Endothelial cell of umbilical vein (primary cell): ENCODE results near the gene TSPYL1. TPM values are rescaled to one million over a fixed set of nuclear protein-coding genes. Genes with fewer than 3 reads are reported as not detected.
A peak's percentile ranks its signal among the peaks of the same experiment; 100 is the strongest.

Experiments used
- BruUV-seq: library from RNA; stranded (reverse); fragments of 400-500 nt; replicated peaks from 2 replicates; lab custom pipeline; 2021; lab: Mats Ljungman, UMichigan
- CTCF ChIA-PET: fragments of 300-600, 350-600 bp; sonication (Branson Sonifier 250); formaldehyde crosslinking; loops from one replicate; lab custom pipeline; 2021; ENCODE audit warnings: antibody characterized with exemption, inconsistent platforms; lab: Charles Lee
- POLR2A ChIA-PET: fragments of 300-600, 350-600 bp; sonication (Branson Sonifier 250); formaldehyde crosslinking; loops from one replicate; lab custom pipeline; 2021; ENCODE audit warnings: antibody characterized with exemption, inconsistent platforms; lab: Charles Lee
- DNase-seq: peaks from one replicate; pipeline ENCODE4 v3.0.0-alpha.2; 2011; ENCODE audit warnings: low read depth, low spot score
- FAIRE-seq: peaks from 2 replicates; lab custom pipeline; 2011; peaks lifted over from hg19 to GRCh38; lab: Jason Lieb, UNC
- H2AFZ ChIP-seq: 2 replicates; pipeline ENCODE4 v1.6.0; 2012; ENCODE audit warnings: low read depth, low read length, control low read depth, inconsistent platforms
- H3K27ac ChIP-seq: 2 replicates; pipeline ENCODE4 v1.5.1; 2011; ENCODE audit warnings: low read depth, mild to moderate bottlenecking, control low read depth, low read length, moderate library complexity; ENCODE audit not compliant: insufficient read depth
- H3K27me3 ChIP-seq, 2 experiments: 2 replicates each; pipeline versions ENCODE4 v1.6.0 to v1.6.1; 2011; ENCODE audit warnings: low read length in 2 of 2, mixed read lengths in 1 of 2; ENCODE audit not compliant: control insufficient read depth in 2 of 2, insufficient read depth in 2 of 2
- H3K36me3 ChIP-seq, 2 experiments: 2 replicates in 1 of 2; 3 replicates in 1 of 2; pipeline ENCODE4 v1.5.1; 2011; ENCODE audit warnings: low read length in 2 of 2, mild to moderate bottlenecking in 1 of 2, moderate library complexity in 1 of 2; ENCODE audit not compliant: control insufficient read depth in 2 of 2, insufficient read depth in 2 of 2; ENCODE audit errors: extremely low read depth in 1 of 2
- H3K4me1 ChIP-seq: 3 replicates; pipeline ENCODE4 v1.5.1; 2011; ENCODE audit warnings: mild to moderate bottlenecking, low read length; ENCODE audit not compliant: control insufficient read depth, insufficient read depth; ENCODE audit errors: extremely low read depth
- H3K4me2 ChIP-seq: 2 replicates; pipeline ENCODE4 v1.6.1; 2011; ENCODE audit warnings: low read length, control low read depth, mixed read lengths; ENCODE audit not compliant: insufficient read depth
- H3K4me3 ChIP-seq, 3 experiments: fragments of 200-600 bp in 1 of 3; sonication (generic), shearing (Covaris generic) in 1 of 3; replicated peaks in 1 of 3; 2 replicates each; pipeline ENCODE4 v1.5.1; 2011 to 2016; ENCODE audit warnings: control low read depth in 3 of 3, low read length in 3 of 3, mild to moderate bottlenecking in 2 of 3, inconsistent platforms in 1 of 3, low read depth in 1 of 3, moderate library complexity in 1 of 3; ENCODE audit not compliant: insufficient read depth in 1 of 3
- H3K79me2 ChIP-seq: 2 replicates; pipeline ENCODE4 v1.6.0; 2012; ENCODE audit warnings: low read length, inconsistent platforms; ENCODE audit not compliant: control insufficient read depth, insufficient read depth
- H3K9ac ChIP-seq: replicated peaks from 2 replicates; pipeline ENCODE3; 2011; ENCODE audit warnings: low read length, control low read depth; ENCODE audit not compliant: insufficient read depth; ENCODE audit errors: extremely low read depth
- H3K9me1 ChIP-seq: replicated peaks from 3 replicates; pipeline ENCODE4 v1.6.0; 2011; ENCODE audit warnings: mild to moderate bottlenecking, low read length; ENCODE audit not compliant: control insufficient read depth, insufficient read depth; ENCODE audit errors: extremely low read depth
- H3K9me3 ChIP-seq: replicated peaks from 2 replicates; pipeline ENCODE4 v1.5.1; 2012; ENCODE audit warnings: low read length, inconsistent platforms; ENCODE audit not compliant: control insufficient read depth, insufficient read depth
- H4K20me1 ChIP-seq: replicated peaks from 2 replicates; pipeline ENCODE3; 2011; ENCODE audit warnings: mild to moderate bottlenecking, low read length; ENCODE audit not compliant: control insufficient read depth, insufficient read depth; ENCODE audit errors: extremely low read depth
- EZH2 ChIP-seq: IDR thresholded peaks from 2 replicates; pipeline ENCODE4 v1.6.1; 2012; ENCODE audit warnings: borderline replicate concordance, low read depth, mild to moderate bottlenecking, moderate library complexity, low read length, inconsistent platforms; ENCODE audit not compliant: severe bottlenecking
- FOS ChIP-seq: IDR thresholded peaks from 2 replicates; pipeline ENCODE4 v1.6.1; 2011; ENCODE audit warnings: mild to moderate bottlenecking, low read length, moderate library complexity, borderline replicate concordance; ENCODE audit not compliant: insufficient read depth
- GATA2 ChIP-seq: IDR thresholded peaks from 2 replicates; pipeline ENCODE4 v1.7.0; 2011; ENCODE audit warnings: low read depth, mild to moderate bottlenecking, moderate library complexity, mixed read lengths, low read length; ENCODE audit not compliant: insufficient read length, insufficient read depth
- JUN ChIP-seq: IDR thresholded peaks from 2 replicates; pipeline ENCODE4 v1.6.1; 2011; ENCODE audit warnings: borderline replicate concordance, low read depth; ENCODE audit not compliant: insufficient read length, insufficient read depth
- MYC ChIP-seq: IDR thresholded peaks from one replicate; pipeline ENCODE4 v1.6.1; 2011; ENCODE audit warnings: mild to moderate bottlenecking, low read depth, low read length
- POLR2A ChIP-seq: IDR thresholded peaks from 2 replicates; pipeline ENCODE4 v1.6.1; 2012; ENCODE audit warnings: low read depth, mild to moderate bottlenecking, control low read depth, low read length
- POLR2AphosphoS5 ChIP-seq: IDR thresholded peaks from 2 replicates; pipeline ENCODE4 v1.6.1; 2012; ENCODE audit warnings: low read depth, mild to moderate bottlenecking, control low read depth, low read length, moderate library complexity; ENCODE audit not compliant: insufficient read depth
- dilution Hi-C: fragments of 300-500 bp; cut with MboI; formaldehyde crosslinking; loops from one replicate; pipeline ENCODE4 v1.15.0; 2019; ENCODE audit warnings: low sequenced_read_pairs; ENCODE audit not compliant: extremely low pct_ligation_motif_present
- intact Hi-C: fragments of 100-400 bp; cut with micrococcal nuclease; formaldehyde crosslinking; loops from one replicate; pipeline ENCODE4 v1.10.0; 2022
- polyA plus RNA-seq, 4 experiments: library from polyadenylated mRNA; depleted of rRNA in 3 of 4; stranded (reverse) in 3 of 4; unstranded in 1 of 4; fragments of >200 nt; gene quantifications; 2 replicates each; pipeline versions ENCODE4 v1.2.1 to v1.2.3, GENCODE V29; 2011 to 2012; ENCODE audit warnings: missing spikeins in 1 of 4
- total RNA-seq: library from RNA; stranded (reverse); gene quantifications from 2 replicates; pipeline ENCODE4 v1.2.3, GENCODE V29; 2021
- TF ChIP-seq, protein P1 (sequence below), 2 donors: IDR thresholded peaks; 1 replicate in 1 of 2; 2 replicates in 1 of 2; pipeline ENCODE4 v1.5.1; 2011; ENCODE audit warnings: low read length in 2 of 2, mild to moderate bottlenecking in 2 of 2, moderate library complexity in 2 of 2, control low read depth in 1 of 2, inconsistent platforms in 1 of 2, low read depth in 1 of 2; ENCODE audit not compliant: insufficient read depth in 1 of 2; ENCODE audit errors: extremely low read depth in 1 of 2
- TF ChIP-seq, protein P2 (sequence below): IDR thresholded peaks from 2 replicates; pipeline ENCODE4 v1.6.1; 2011; ENCODE audit not compliant: insufficient read depth, insufficient read length

Gene TSPYL1
- total and polyA plus RNA-seq, 2 donors (not counting 3 experiments of a cell fraction or from before 2014, with no cell fraction given) = 32.1 to 54.5 TPM

DNA sequence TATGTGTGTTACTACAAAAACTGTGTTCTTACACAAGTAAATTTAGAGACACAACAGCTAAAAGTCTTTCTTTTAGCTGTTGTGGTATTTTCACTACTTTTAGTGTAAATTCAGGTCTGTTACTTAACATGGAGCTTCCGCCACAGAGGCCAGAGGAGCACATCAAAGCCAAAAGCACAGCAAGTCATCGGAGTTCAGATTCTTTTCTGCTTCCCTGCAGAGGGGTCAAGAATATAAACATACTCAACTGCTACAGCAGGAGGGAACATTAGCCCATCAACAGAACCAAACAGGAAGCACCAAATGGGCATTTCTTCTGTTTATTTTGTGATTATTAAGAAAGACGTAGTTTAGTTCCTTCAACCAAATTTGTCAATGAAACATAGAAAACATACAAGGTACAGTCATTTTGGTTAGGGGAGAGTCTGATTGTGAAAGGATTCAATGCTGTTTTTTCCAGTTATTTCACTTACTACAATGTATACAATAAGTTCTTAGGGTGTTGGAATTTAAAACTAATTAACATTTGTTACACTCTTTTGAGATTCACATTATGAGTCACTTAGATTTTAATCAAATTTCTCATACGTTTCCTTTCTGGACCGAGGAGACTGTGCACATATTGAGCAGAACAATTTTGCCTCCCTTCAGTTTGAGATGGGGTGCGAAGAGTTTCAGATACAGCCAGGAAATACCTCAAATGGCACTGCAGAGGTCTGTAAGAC lies 48.2 kb upstream of the TSPYL1 start:
- Histone ChIP-seq H3K9me3 (no peaks in the 10 kb centered on the region), H2AFZ (peak overlapping the region; percentile 62), H3K4me2 (peak overlapping the region; percentile 92), H4K20me1 (no peaks in the 10 kb centered on the region), H3K79me2 (no peaks in the 10 kb centered on the region), H3K4me1 (peaks cover 16% of the 10 kb centered on the region), H3K36me3 (no peaks in the 10 kb centered on the region), H3K9me1 (no peaks in the 10 kb centered on the region), H3K4me3 (peak overlapping the region in 1 of 3 experiments; percentile 34), H3K9ac (peak overlapping the region; percentile 38), H3K27me3 (no peaks in the 10 kb centered on the region), H3K27ac (peak overlapping the region; percentile 75)
- POLR2A ChIA-PET = no interaction called here
- intact Hi-C loops (loop anchor here (1.0 to 2.0 kb wide), 2 partner anchors 14 to 43 kb away; partner anchors contain the start of gene DSE), dilution Hi-C loops (no loop called here)
- FAIRE-seq (peak; percentile 78), DNase-seq (peak; percentile 79)
- no TSS peak for BruUV-seq
- peak; percentile 20 for TF ChIP-seq FOS
- TF ChIP-seq, protein P1, sequence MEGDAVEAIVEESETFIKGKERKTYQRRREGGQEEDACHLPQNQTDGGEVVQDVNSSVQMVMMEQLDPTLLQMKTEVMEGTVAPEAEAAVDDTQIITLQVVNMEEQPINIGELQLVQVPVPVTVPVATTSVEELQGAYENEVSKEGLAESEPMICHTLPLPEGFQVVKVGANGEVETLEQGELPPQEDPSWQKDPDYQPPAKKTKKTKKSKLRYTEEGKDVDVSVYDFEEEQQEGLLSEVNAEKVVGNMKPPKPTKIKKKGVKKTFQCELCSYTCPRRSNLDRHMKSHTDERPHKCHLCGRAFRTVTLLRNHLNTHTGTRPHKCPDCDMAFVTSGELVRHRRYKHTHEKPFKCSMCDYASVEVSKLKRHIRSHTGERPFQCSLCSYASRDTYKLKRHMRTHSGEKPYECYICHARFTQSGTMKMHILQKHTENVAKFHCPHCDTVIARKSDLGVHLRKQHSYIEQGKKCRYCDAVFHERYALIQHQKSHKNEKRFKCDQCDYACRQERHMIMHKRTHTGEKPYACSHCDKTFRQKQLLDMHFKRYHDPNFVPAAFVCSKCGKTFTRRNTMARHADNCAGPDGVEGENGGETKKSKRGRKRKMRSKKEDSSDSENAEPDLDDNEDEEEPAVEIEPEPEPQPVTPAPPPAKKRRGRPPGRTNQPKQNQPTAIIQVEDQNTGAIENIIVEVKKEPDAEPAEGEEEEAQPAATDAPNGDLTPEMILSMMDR (IDR thresholded peaks at IDR 0.05; ENCODE audit: extremely low read depth in 1 of 2, insufficient read depth in 1 of 2, low read depth in 1 of 2, low read length in 2 of 2) = no peak
- TF ChIP-seq, protein P2, sequence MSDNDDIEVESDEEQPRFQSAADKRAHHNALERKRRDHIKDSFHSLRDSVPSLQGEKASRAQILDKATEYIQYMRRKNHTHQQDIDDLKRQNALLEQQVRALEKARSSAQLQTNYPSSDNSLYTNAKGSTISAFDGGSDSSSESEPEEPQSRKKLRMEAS = no peak
- no peak for TF ChIP-seq MYC
- TF ChIP-seq EZH2 = no peak
- TF ChIP-seq POLR2AphosphoS5 = no peak
- peak; percentile 38 for TF ChIP-seq JUN
- TF ChIP-seq GATA2 = peak; percentile 64
- TF ChIP-seq POLR2A = no peak
- CTCF ChIA-PET = interaction anchor here (0.6 to 2.7 kb wide), 4 partner anchors 9 to 184 kb away, joined by 3 to 12 read pairs (median 3); partner anchors contain the start of gene CALHM5
